GM10266 (cell line): Measurements from ENCODE around the gene SLC41A1.

ENCODE experiments used
- DNase-seq: peaks from one replicate; pipeline ENCODE4 v3.0.0; 2012; ENCODE audit errors: extremely low spot score
- CTCF ChIP-seq: IDR thresholded peaks from 2 replicates; pipeline ENCODE4 v1.5.1; 2012; ENCODE audit warnings: mild to moderate bottlenecking, low read depth; ENCODE audit not compliant: control insufficient read depth, insufficient read depth; ENCODE audit errors: missing control alignments

SLC41A1 gene

GRCh38 chr1:205797168-205797567 is 15.8 kb downstream of the SLC41A1 start:
- DNase-seq: no peak
- TF ChIP-seq CTCF: no peak

GRCh38 chr1:205794011-205794730 is 18.8 kb downstream of the SLC41A1 start:
- no peak for TF ChIP-seq CTCF
- no peak for DNase-seq

- DNase-seq: no peak
- no peak for TF ChIP-seq CTCF
Measured at GRCh38 chr1:205792961-205793673, 19.9 kb downstream of the SLC41A1 start.

- no peak for TF ChIP-seq CTCF
- no peak for DNase-seq
Measured at GRCh38 chr1:205792481-205792881, 20.5 kb downstream of the SLC41A1 start.

GRCh38 chr1:205791568-205792180 is 21.3 kb downstream of the SLC41A1 start:
- DNase-seq: peak; percentile 74
- peak; percentile 92 for TF ChIP-seq CTCF

GRCh38 chr1:205787287-205787916 is 25.6 kb downstream of the SLC41A1 start:
- no peak for TF ChIP-seq CTCF
- no peak for DNase-seq
